Fibroblast of lung (primary cell): ENCODE data around the gene RPL10A.

Experiments used
- CTCF ChIP-seq, 2 donors: IDR thresholded peaks in 1 of 2; conservative IDR thresholded peaks in 1 of 2; 1 replicate in 1 of 2; 2 replicates in 1 of 2; pipeline ENCODE4 v1.5.1; 2011 to 2012; ENCODE audit warnings: low read length in 2 of 2, control low read depth in 1 of 2, inconsistent platforms in 1 of 2, low read depth in 1 of 2, mild to moderate bottlenecking in 1 of 2
- EZH2 ChIP-seq: IDR thresholded peaks from 2 replicates; pipeline ENCODE4 v1.5.1; 2012; ENCODE audit warnings: low read length, control low read depth, mild to moderate bottlenecking; ENCODE audit errors: missing control alignments

GRCh38 chr6:35510916-35511561 is 42.8 kb downstream of the RPL10A start:
- TF ChIP-seq CTCF (conservative IDR thresholded peaks at IDR 0.05 in 1 of 2, IDR thresholded peaks at IDR 0.05 in 1 of 2; ENCODE audit: low read depth in 1 of 2, low read length in 2 of 2): no peak
- TF ChIP-seq EZH2: peak; percentile 66
